Testis (tissue), 5 donors: ENCODE data around the gene PRPF38B. TPM values are rescaled to one million over a fixed set of nuclear protein-coding genes. Genes with fewer than 3 reads are reported as not detected.

ENCODE experiments used
- DNase-seq: peaks from one replicate; pipeline ENCODE4 v3.0.0-alpha.2; 2019
- H3K27ac ChIP-seq, 2 donors: fragments of 200-600 bp; sonication (generic); one replicate each; pipeline ENCODE4 v1.5.1; 2019
- H3K27me3 ChIP-seq: fragments of 200-600 bp; sonication (generic); one replicate; pipeline ENCODE4 v1.5.1; 2019
- H3K36me3 ChIP-seq: fragments of 200-600 bp; sonication (generic); one replicate; pipeline ENCODE4 v1.5.1; 2017; ENCODE audit warnings: low read depth; ENCODE audit errors: missing control alignments
- H3K4me1 ChIP-seq: fragments of 200-600 bp; sonication (generic); one replicate; pipeline ENCODE4 v1.5.1; 2019
- H3K4me3 ChIP-seq, 2 donors: fragments of 200-600 bp; sonication (generic); one replicate each; pipeline ENCODE4 v1.5.1; 2017 to 2019
- H3K9me3 ChIP-seq: fragments of 200-600 bp; sonication (generic); one replicate; pipeline ENCODE4 v1.5.1; 2017
- CTCF ChIP-seq, 3 experiments: fragments of 450-650 bp in 2 of 3; fragments of 200-600 bp in 1 of 3; sonication (generic) in 1 of 3; IDR thresholded peaks; one replicate each; pipeline ENCODE4 v1.5.1; 2016 to 2019; ENCODE audit warnings: antibody characterized with exemption in 3 of 3, mild to moderate bottlenecking in 2 of 3, moderate library complexity in 1 of 3
- POLR2A ChIP-seq: fragments of 450-650 bp; IDR thresholded peaks from one replicate; pipeline ENCODE4 v1.6.1; 2017; ENCODE audit warnings: antibody characterized with exemption, mild to moderate bottlenecking, moderate library complexity
- WGBS, 2 donors: methylation state at CpG; one replicate each; pipeline ENCODE4 v1.1.5; 2018; 5-methylcytosine and 5-hydroxymethylcytosine counted together
- intact Hi-C: fragments of 100-400 bp; cut with DNase I; formaldehyde crosslinking; loops from one replicate; pipeline ENCODE4 v1.15.1; 2023; ENCODE audit warnings: low total_unique reads
- long read RNA-seq, 2 donors: transcript quantifications; one replicate each; lab custom pipeline, GENCODE V29; 2026
- polyA plus RNA-seq: library from polyadenylated mRNA; stranded (reverse); fragments of 350-450 nt; fragmentation: Illumina TruSeq; extraction: RNeasy Lipid Tissue Mini Kit (QIAGEN cat#74804); gene quantifications from one replicate; pipeline ENCODE4 v1.2.3, GENCODE V29; 2014; ENCODE audit warnings: low read depth, low replicate concordance; ENCODE audit not compliant: insufficient read depth
- total RNA-seq, 2 donors: library from RNA; depleted of rRNA; stranded (reverse); fragments of >200 nt; gene quantifications; one replicate each; pipeline ENCODE4 v1.2.3, GENCODE V29; 2016

Gene PRPF38B, protein sequence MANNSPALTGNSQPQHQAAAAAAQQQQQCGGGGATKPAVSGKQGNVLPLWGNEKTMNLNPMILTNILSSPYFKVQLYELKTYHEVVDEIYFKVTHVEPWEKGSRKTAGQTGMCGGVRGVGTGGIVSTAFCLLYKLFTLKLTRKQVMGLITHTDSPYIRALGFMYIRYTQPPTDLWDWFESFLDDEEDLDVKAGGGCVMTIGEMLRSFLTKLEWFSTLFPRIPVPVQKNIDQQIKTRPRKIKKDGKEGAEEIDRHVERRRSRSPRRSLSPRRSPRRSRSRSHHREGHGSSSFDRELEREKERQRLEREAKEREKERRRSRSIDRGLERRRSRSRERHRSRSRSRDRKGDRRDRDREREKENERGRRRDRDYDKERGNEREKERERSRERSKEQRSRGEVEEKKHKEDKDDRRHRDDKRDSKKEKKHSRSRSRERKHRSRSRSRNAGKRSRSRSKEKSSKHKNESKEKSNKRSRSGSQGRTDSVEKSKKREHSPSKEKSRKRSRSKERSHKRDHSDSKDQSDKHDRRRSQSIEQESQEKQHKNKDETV
- total RNA-seq (10 to 100 TPM; 28.1 to 29.0 TPM), polyA plus RNA-seq (8.6 TPM)
- long read RNA-seq, donor 1, transcript PRPF38B-203 (6 exons, 3,693 nt), result major isoform, 11 of 33 reads
- long read RNA-seq, donor 1, partial matches to known transcripts, result 18 of 33 reads
- long read RNA-seq, donor 1, other reads (novel, unspliced or antisense), result 0 of 33 reads
- long read RNA-seq, donor 2, transcript PRPF38B-205 (2 exons, 1,352 nt), result minor isoform, 6 of 18 reads
- long read RNA-seq, donor 2, transcript PRPF38B-203 (6 exons, 3,693 nt), result major isoform, 12 of 18 reads
- long read RNA-seq, donor 2, partial matches to known transcripts, result 0 of 18 reads
- long read RNA-seq, donor 2, other reads (novel, unspliced or antisense), result 0 of 18 reads

DNA sequence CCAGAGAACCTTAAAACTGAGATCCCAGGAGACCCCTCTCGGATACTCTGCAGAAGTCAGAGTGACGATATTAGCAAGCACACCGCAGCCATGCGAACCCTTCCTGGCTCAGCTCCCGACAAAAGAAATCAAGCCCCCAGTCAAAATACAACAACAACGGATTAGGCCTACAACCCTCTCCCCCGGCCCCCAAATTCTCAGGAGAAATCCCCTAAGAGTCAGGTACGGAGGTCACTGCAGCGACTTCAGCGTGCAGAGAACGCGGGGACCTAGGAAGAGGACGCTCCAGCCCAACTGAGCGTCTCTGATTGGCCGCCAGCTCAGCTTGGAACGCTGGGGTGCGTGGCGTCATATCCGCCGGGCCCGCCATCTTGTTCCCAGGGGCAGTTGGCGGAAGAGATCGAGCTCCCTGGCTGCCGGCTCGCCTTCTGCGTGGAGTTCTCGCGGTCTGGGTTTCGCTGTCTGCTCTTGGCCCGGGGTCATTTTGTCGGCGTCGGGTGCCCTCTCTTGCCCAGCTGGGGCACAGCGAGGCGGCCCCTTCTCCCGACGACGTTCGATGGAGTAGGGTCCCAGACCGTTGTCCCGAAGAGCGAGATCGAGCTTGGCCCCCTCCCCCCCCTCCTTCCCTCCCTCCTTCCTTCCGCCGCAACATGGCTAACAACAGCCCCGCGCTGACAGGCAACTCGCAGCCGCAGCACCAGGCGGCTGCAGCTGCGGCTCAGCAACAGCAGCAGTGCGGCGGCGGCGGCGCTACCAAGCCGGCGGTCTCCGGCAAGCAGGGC, at the start of gene PRPF38B:
Gene PRPF38B (plus strand): TSS at position 369 of the 782 bp plus-strand sequence. CDS start 282 bp downstream, at position 651.
- peak within 1 kb of the TSS; percentile 98 to 99 for H3K27ac ChIP-seq
- intact Hi-C loops, result no loop called here
- DNase-seq, result peak; percentile 97
- TF ChIP-seq POLR2A, result peak; percentile 51
- no peak for TF ChIP-seq CTCF (IDR thresholded peaks at IDR 0.05)
- no peaks in the 10 kb centered on the region for H3K9me3 ChIP-seq
- H3K4me3 ChIP-seq, result peak within 1 kb of the TSS; percentile 93 to 94
- H3K27me3 ChIP-seq, result no peaks in the 10 kb centered on the region
- peaks cover 16% of the 10 kb centered on the region for H3K4me1 ChIP-seq
- H3K36me3 ChIP-seq, result no peaks in the 10 kb centered on the region
- WGBS, 2 donors, result 0% methylated on average over 26 to 43 of the region's 59 CpGs

DNA sequence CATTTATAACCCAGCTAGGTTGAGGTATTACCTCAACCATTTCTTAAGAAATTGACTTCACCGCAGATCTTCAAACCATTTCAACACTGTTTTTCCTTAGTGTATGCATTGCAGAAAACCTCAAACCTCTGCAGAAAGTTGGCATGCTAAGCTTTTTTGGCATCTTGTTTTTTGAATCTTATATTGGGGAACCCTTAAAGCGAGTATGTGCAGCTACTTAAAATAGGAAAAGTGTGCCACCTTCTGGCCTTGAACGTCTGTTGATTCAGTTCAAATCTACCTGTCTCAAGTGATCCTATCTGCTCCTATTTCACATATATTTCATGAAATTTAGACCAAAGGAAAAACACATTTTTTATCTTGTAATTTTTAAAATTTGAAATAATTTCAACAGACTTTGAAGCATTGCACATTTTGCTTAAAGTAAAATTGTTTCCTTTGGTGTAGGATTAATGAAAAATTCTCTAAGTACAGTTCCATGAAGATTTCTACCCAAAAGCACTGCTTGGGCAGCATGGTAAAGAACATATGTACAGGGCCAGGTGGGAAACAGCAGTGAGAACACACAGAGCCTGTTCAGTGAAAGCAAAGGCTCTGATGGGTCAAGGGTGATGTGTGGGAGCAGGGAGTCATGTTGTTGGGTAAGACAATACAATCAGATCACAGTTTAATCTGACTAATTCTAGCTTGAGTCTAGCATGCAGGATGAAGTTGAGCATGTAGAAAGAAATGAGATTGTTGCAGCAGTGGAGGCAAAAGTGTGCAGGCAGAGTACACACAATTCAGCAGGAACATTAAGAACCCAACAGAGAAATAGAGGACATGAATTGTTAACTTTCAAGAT, 48.4 kb upstream of the PRPF38B start:
- Histone ChIP-seq H3K27me3 (no peaks in the 10 kb centered on the region), H3K4me3 (no peak overlapping the region), H3K27ac (no peak overlapping the region), H3K9me3 (no peaks in the 10 kb centered on the region), H3K4me1 (peaks cover 14% of the 10 kb centered on the region), H3K36me3 (no peaks in the 10 kb centered on the region)
- peak; percentile 76 for DNase-seq
- intact Hi-C loops, result no loop called here
- 40 to 52% methylated on average over 3 of the region's 3 CpGs for WGBS, 2 donors
- TF ChIP-seq CTCF (IDR thresholded peaks at IDR 0.05), result peak in 2 of 3 experiments; percentile 41 to 70
- TF ChIP-seq POLR2A, result no peak

DNA sequence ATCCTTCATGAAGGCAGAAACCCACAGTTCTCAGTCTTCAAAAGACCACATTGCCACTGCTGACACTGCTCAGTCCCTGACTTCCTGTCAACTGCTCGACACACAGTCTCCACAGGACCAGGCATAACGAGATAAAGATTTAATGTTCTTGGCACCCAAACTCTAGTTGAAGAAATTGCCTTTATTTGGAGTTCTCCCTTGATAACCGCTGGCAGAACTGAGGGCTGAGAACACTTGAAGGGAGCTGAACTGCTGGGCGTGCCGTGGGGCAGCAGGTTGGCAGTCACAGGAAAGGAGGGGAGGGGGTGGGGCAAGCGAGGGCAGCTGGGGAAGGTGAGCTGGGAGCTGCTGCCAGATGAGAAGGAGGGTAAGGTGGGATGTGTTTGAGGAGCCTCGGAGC, 47.1 kb upstream of the PRPF38B start:
- TF ChIP-seq CTCF (IDR thresholded peaks at IDR 0.05) (no peak), POLR2A (no peak)
- WGBS, 2 donors, result 52 to 57% methylated on average over 5 to 7 of the region's 7 CpGs
- Histone ChIP-seq H3K36me3 (no peaks in the 10 kb centered on the region), H3K4me1 (peaks cover 14% of the 10 kb centered on the region), H3K27me3 (no peaks in the 10 kb centered on the region), H3K27ac (no peak overlapping the region), H3K4me3 (no peak overlapping the region), H3K9me3 (no peaks in the 10 kb centered on the region)
- no peak for DNase-seq
- intact Hi-C loops, result loop anchor here (5.0 kb wide), 1 partner anchor 133 kb away; no protein-coding TSS in a partner anchor
